ENCODE data around the gene EDN3. TPM values are rescaled to one million over a fixed set of nuclear protein-coding genes. Genes with fewer than 3 reads are reported as not detected.
"Not testable (repeated sequence)": the region's sequence is repeated elsewhere in the genome, so short reads cannot be mapped to it uniquely, and the experiment has no call there.

EDN3 gene
- total RNA-seq, 1 experiment from 2014 or later, result 41.8 TPM

GRCh38 chr20:59340201-59340885 is 39.9 kb downstream of the EDN3 start:
- POLR2A ChIA-PET, result no interaction called here
- no peak overlapping the region for H3K27ac Mint-ChIP-seq (ENCODE audit: unreplicated experiment)
- no peaks in the 10 kb centered on the region for H3K27me3 ChIP-seq (replicated peaks; ENCODE audit: control insufficient read depth, insufficient read depth, low read length)

GRCh38 chr20:59341285-59342022 is 41.0 kb downstream of the EDN3 start:
- H3K4me3 Mint-ChIP-seq (ENCODE audit: unreplicated experiment); H3K9me3 Mint-ChIP-seq (ENCODE audit: unreplicated experiment); H3K36me3 ChIP-seq (ENCODE audit: control insufficient read depth, insufficient read depth, low read length); H3K4me1 Mint-ChIP-seq (ENCODE audit: low read depth, unreplicated experiment); BruUV-seq (replicated peaks); H3K4me3 ChIP-seq (ENCODE audit: low read depth, low read length); intact Hi-C loops (cut with micrococcal nuclease; ENCODE audit: unreplicated experiment); POLR2A ChIA-PET; H3K4me1 ChIP-seq; H3K27me3 Mint-ChIP-seq (ENCODE audit: insufficient read depth, unreplicated experiment); H3K36me3 Mint-ChIP-seq (ENCODE audit: insufficient read depth, unreplicated experiment); H3K27ac Mint-ChIP-seq (ENCODE audit: unreplicated experiment); H3K27me3 ChIP-seq (replicated peaks; ENCODE audit: control insufficient read depth, insufficient read depth, low read length); DNase-seq: not testable (repeated sequence)
- H3K9me3 ChIP-seq, result peaks cover 16% of the 10 kb centered on the region
- CTCF ChIA-PET, result interaction anchor here (0.5 kb wide), 1 partner anchor 14 kb away, joined by 5 read pairs; no protein-coding TSS in a partner anchor

More at GRCh38 chr20:59340201-59340885, 39.9 kb downstream of the EDN3 start:
- no peak for DNase-seq
- no peaks in the 10 kb centered on the region for H3K36me3 Mint-ChIP-seq (ENCODE audit: insufficient read depth, unreplicated experiment)
- no peak for TF ChIP-seq CTCF (IDR thresholded peaks at IDR 0.05; ENCODE audit: insufficient read depth in 1 of 2, low read depth in 1 of 2, low read length in 1 of 2, severe bottlenecking in 1 of 2, unreplicated experiment in 1 of 2)
- peaks cover 5% of the 10 kb centered on the region for H3K9me3 Mint-ChIP-seq (ENCODE audit: unreplicated experiment)
- H3K4me3 Mint-ChIP-seq (ENCODE audit: unreplicated experiment), result no peak overlapping the region
- Histone ChIP-seq H3K4me3 (ENCODE audit: low read depth, low read length) (no peak overlapping the region), H3K9me3 (peaks cover 16% of the 10 kb centered on the region), H3K4me1 (no peaks in the 10 kb centered on the region; the same call in 1 of the 2 replicates), H3K36me3 (ENCODE audit: control insufficient read depth, insufficient read depth, low read length) (no peaks in the 10 kb centered on the region)
- H3K4me1 Mint-ChIP-seq (ENCODE audit: low read depth, unreplicated experiment), result no peaks in the 10 kb centered on the region
- no TSS peak for BruUV-seq (replicated peaks)
- peaks cover 2% of the 10 kb centered on the region for H3K27me3 Mint-ChIP-seq (ENCODE audit: insufficient read depth, unreplicated experiment)
- CTCF ChIA-PET, result interaction anchor here (0.5 kb wide), 1 partner anchor 15 kb away, joined by 5 read pairs; no protein-coding TSS in a partner anchor
- intact Hi-C loops (cut with micrococcal nuclease; ENCODE audit: unreplicated experiment), result no loop called here

- Mint-ChIP-seq H3K9me3 (ENCODE audit: unreplicated experiment) (peaks cover 5% of the 10 kb centered on the region), H3K27ac (ENCODE audit: unreplicated experiment) (no peak overlapping the region), H3K4me3 (ENCODE audit: unreplicated experiment) (no peak overlapping the region), H3K4me1 (ENCODE audit: low read depth, unreplicated experiment) (no peaks in the 10 kb centered on the region), H3K27me3 (ENCODE audit: insufficient read depth, unreplicated experiment) (peaks cover 2% of the 10 kb centered on the region), H3K36me3 (ENCODE audit: insufficient read depth, unreplicated experiment) (no peaks in the 10 kb centered on the region)
- Histone ChIP-seq H3K36me3 (ENCODE audit: control insufficient read depth, insufficient read depth, low read length) (no peaks in the 10 kb centered on the region), H3K9me3 (peaks cover 16% of the 10 kb centered on the region), H3K4me3 (ENCODE audit: low read depth, low read length) (no peak overlapping the region), H3K27me3 (replicated peaks; ENCODE audit: control insufficient read depth, insufficient read depth, low read length) (no peaks in the 10 kb centered on the region), H3K4me1 (no peaks in the 10 kb centered on the region; the same call in 1 of the 2 replicates)
- intact Hi-C loops (cut with micrococcal nuclease; ENCODE audit: unreplicated experiment), result no loop called here
- TF ChIP-seq CTCF (IDR thresholded peaks at IDR 0.05; ENCODE audit: insufficient read depth in 1 of 2, low read depth in 1 of 2, low read length in 1 of 2, severe bottlenecking in 1 of 2, unreplicated experiment in 1 of 2), result no peak
- DNase-seq, result no peak
- ChIA-PET POLR2A (no interaction called here), CTCF (interaction anchor here (0.5 kb wide), 1 partner anchor 474 kb away, joined by 3 read pairs; no protein-coding TSS in a partner anchor)
- no TSS peak for BruUV-seq (replicated peaks)
Measured at GRCh38 chr20:59342023-59342957, 41.9 kb downstream of the EDN3 start.
